Measurements from ENCODE around the gene YIPF3. TPM values are rescaled to one million over a fixed set of nuclear protein-coding genes. Genes with fewer than 3 reads are reported as not detected.
A peak's percentile ranks its signal among the peaks of the same experiment; 100 is the strongest.

The YIPF3 gene
- total and polyA plus RNA-seq, 9 of the 15 experiments (the other 6 are each of a cell fraction or from before 2014, with no cell fraction given) = 27.5 to 75.3 (median 57.6) TPM

DNA sequence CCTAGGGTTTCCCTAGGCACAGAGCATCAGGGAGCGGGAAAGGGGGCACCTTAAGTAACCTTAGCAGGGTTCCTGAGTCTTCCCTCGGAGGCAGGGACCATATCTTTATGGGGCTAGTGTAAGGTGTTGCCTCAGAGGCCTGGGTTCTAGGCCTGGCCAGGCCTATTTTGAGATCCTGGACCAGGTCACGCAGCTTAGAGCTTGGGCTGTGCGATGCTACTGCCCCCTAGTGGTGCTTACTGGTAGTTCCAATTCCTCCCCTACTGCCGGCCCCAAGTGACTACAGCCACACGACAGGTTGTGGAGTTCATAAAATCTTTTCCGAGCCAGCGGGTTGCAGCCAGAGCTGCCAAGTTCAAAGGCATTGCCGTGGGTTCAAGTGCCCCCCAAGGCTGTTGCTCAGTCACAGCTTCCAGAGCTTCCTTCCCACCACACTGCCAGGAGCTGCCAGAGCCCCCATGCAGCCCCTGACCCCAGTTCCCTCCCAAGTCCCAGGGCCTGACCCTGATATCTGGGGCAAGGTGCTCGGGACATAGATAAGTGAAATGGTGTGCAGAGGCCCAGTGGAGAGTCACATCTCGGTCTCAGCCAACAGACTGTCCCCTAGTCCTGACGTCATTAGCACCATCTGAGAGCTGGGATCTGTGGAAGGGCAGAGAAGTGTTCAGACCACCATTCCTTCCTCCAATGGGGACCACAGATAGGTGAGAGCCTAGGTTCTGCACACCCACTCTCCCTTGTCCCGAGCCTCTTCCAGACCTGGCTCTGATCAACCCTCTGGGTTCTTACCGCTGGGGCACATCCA lies 9.9 kb downstream of the YIPF3 start (continued):
- TF ChIP-seq, protein P1, sequence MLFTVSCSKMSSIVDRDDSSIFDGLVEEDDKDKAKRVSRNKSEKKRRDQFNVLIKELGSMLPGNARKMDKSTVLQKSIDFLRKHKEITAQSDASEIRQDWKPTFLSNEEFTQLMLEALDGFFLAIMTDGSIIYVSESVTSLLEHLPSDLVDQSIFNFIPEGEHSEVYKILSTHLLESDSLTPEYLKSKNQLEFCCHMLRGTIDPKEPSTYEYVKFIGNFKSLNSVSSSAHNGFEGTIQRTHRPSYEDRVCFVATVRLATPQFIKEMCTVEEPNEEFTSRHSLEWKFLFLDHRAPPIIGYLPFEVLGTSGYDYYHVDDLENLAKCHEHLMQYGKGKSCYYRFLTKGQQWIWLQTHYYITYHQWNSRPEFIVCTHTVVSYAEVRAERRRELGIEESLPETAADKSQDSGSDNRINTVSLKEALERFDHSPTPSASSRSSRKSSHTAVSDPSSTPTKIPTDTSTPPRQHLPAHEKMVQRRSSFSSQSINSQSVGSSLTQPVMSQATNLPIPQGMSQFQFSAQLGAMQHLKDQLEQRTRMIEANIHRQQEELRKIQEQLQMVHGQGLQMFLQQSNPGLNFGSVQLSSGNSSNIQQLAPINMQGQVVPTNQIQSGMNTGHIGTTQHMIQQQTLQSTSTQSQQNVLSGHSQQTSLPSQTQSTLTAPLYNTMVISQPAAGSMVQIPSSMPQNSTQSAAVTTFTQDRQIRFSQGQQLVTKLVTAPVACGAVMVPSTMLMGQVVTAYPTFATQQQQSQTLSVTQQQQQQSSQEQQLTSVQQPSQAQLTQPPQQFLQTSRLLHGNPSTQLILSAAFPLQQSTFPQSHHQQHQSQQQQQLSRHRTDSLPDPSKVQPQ (CRISPR knock-in tag; IDR thresholded peaks at IDR 0.05; ENCODE audit: borderline replicate concordance) = no peak
- TF ChIP-seq CHCHD3 (CRISPR knock-in tag; IDR thresholded peaks at IDR 0.05) (no peak), ZNF124 (CRISPR knock-in tag; IDR thresholded peaks at IDR 0.05) (no peak), TGIF2 (CRISPR knock-in tag; IDR thresholded peaks at IDR 0.05) (no peak), HNRNPUL1 (IDR thresholded peaks at IDR 0.05; ENCODE audit: low read length) (no peak), OTX1 (CRISPR knock-in tag; IDR thresholded peaks at IDR 0.05) (0 out of 2 replicates have a peak, but pooled peaks have one; percentile 57), FUS (optimal IDR thresholded peaks at IDR 0.05; ENCODE audit: low read depth, low read length) (no peak), NRF1 (conservative IDR thresholded peaks at IDR 0.05 in 1 of 2, IDR thresholded peaks at IDR 0.05 in 1 of 2) (peak in 1 of 2 experiments; percentile 16; a peak in 1 of 4 replicates), FOXJ2 (tag; IDR thresholded peaks at IDR 0.05) (no peak), ZNF324 (CRISPR knock-in tag; IDR thresholded peaks at IDR 0.05) (no peak), ZNF140 (CRISPR knock-in tag; IDR thresholded peaks at IDR 0.05) (no peak), SMC3 (conservative IDR thresholded peaks at IDR 0.05; ENCODE audit: insufficient read depth, low read depth, low read length) (peak; percentile 88), XRCC5 (IDR thresholded peaks at IDR 0.05; ENCODE audit: low read depth, low read length) (peak; percentile 82)
- TF ChIP-seq, protein P2, sequence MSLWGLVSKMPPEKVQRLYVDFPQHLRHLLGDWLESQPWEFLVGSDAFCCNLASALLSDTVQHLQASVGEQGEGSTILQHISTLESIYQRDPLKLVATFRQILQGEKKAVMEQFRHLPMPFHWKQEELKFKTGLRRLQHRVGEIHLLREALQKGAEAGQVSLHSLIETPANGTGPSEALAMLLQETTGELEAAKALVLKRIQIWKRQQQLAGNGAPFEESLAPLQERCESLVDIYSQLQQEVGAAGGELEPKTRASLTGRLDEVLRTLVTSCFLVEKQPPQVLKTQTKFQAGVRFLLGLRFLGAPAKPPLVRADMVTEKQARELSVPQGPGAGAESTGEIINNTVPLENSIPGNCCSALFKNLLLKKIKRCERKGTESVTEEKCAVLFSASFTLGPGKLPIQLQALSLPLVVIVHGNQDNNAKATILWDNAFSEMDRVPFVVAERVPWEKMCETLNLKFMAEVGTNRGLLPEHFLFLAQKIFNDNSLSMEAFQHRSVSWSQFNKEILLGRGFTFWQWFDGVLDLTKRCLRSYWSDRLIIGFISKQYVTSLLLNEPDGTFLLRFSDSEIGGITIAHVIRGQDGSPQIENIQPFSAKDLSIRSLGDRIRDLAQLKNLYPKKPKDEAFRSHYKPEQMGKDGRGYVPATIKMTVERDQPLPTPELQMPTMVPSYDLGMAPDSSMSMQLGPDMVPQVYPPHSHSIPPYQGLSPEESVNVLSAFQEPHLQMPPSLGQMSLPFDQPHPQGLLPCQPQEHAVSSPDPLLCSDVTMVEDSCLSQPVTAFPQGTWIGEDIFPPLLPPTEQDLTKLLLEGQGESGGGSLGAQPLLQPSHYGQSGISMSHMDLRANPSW (CRISPR knock-in tag; IDR thresholded peaks at IDR 0.05) = no peak
- TF ChIP-seq, protein P3, sequence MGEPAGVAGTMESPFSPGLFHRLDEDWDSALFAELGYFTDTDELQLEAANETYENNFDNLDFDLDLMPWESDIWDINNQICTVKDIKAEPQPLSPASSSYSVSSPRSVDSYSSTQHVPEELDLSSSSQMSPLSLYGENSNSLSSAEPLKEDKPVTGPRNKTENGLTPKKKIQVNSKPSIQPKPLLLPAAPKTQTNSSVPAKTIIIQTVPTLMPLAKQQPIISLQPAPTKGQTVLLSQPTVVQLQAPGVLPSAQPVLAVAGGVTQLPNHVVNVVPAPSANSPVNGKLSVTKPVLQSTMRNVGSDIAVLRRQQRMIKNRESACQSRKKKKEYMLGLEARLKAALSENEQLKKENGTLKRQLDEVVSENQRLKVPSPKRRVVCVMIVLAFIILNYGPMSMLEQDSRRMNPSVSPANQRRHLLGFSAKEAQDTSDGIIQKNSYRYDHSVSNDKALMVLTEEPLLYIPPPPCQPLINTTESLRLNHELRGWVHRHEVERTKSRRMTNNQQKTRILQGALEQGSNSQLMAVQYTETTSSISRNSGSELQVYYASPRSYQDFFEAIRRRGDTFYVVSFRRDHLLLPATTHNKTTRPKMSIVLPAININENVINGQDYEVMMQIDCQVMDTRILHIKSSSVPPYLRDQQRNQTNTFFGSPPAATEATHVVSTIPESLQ (CRISPR knock-in tag; IDR thresholded peaks at IDR 0.05) = no peak; the same call in 1 of the 2 replicates
- TF ChIP-seq, protein P4, sequence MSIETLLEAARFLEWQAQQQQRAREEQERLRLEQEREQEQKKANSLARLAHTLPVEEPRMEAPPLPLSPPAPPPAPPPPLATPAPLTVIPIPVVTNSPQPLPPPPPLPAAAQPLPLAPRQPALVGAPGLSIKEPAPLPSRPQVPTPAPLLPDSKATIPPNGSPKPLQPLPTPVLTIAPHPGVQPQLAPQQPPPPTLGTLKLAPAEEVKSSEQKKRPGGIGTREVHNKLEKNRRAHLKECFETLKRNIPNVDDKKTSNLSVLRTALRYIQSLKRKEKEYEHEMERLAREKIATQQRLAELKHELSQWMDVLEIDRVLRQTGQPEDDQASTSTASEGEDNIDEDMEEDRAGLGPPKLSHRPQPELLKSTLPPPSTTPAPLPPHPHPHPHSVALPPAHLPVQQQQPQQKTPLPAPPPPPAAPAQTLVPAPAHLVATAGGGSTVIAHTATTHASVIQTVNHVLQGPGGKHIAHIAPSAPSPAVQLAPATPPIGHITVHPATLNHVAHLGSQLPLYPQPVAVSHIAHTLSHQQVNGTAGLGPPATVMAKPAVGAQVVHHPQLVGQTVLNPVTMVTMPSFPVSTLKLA (conservative IDR thresholded peaks at IDR 0.05) = 0 out of 4 replicates have a peak, but pooled peaks of 1 of the 2 experiments have one; percentile 5
- TF ChIP-seq, protein P5, sequence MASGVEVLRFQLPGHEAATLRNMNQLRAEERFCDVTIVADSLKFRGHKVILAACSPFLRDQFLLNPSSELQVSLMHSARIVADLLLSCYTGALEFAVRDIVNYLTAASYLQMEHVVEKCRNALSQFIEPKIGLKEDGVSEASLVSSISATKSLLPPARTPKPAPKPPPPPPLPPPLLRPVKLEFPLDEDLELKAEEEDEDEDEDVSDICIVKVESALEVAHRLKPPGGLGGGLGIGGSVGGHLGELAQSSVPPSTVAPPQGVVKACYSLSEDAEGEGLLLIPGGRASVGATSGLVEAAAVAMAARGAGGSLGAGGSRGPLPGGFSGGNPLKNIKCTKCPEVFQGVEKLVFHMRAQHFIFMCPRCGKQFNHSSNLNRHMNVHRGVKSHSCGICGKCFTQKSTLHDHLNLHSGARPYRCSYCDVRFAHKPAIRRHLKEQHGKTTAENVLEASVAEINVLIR (CRISPR knock-in tag; IDR thresholded peaks at IDR 0.05) = no peak
